Hindlimb muscle (tissue), 1 donor: ENCODE data around the gene FGFRL1. TPM values are rescaled to one million over a fixed set of nuclear protein-coding genes. Genes with fewer than 3 reads are reported as not detected.
A peak's percentile ranks its signal among the peaks of the same experiment; 100 is the strongest.
"Not testable (repeated sequence)": the region's sequence is repeated elsewhere in the genome, so short reads cannot be mapped to it uniquely, and the experiment has no call there.

Source experiments
- DNase-seq: peaks from one replicate; pipeline ENCODE4 v3.0.0-alpha.2; 2013
- polyA plus RNA-seq: library from polyadenylated mRNA; unstranded; fragments of 120-200 nt; gene quantifications from one replicate; pipeline ENCODE4 v1.2.1, GENCODE V29; 2013; ENCODE audit not compliant: insufficient read length

FGFRL1 gene
- polyA plus RNA-seq, 1 donor, result 297 TPM

DNA sequence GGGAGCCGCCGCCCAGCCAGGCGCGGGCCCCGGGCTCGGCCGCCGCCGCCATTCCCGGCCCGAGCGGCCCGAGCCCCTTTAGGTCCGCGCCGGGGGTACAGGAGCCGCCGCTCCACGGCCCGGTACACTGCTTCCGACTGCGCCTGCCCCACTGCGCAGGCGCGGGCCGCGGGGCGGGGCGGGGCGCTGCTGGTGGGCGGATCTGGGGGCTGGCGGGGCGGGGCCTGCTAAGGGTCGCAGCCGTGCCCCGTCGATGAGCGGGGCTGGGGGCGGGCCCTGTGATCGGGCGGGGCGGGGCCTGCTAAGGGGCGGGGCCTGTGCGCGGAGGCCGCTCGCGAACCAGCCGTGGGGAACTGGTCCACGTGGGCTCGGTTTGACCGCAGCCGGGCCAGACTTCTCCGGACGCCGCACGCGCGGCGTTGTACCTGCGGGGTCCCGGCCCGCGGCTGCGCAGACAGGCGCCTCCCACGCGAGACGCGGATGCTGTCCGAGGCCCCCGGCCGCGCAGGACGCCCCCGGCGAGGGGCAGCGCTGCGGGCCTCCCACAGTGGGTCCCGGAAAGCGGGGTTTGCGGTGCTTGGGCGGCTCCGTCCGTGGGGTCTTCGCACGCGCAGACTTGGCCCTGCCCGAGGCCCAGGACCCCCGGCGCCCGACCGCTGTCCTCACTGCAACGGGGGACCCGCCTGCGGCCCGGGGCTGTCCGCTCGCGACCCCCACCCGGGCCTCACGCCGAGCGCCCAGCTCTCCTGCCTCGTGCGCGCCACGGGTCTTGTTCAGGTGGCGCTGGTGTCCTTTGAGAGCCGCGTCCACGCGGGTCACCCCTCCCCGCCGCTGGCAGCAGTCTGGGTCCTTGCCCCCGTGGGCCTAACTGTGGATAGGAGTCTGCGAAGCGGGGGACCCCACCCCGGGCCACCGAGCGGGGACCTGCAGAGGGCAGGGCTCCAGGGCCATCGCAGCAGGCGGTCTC is 37.7 kb upstream of the FGFRL1 start, which contains the start of gene DGKQ:
Gene DGKQ, minus strand, starts transcription at position 139 of the 967 bp plus-strand sequence. Its CDS starts 87 bp downstream, at position 52.
- DNase-seq, result peak; percentile 83

- DNase-seq, result no peak
These were observed 36.8 kb upstream of the FGFRL1 start for GRCh38 chr4:974668-975067.

- not testable (repeated sequence) for DNase-seq
These were observed 35.4 kb upstream of the FGFRL1 start for GRCh38 chr4:976016-976415.

GRCh38 chr4:978957-979701 is 32.3 kb upstream of the FGFRL1 start:
- no peak for DNase-seq

- DNase-seq, result no peak
These were observed 29.1 kb upstream of the FGFRL1 start for GRCh38 chr4:982291-982690.

DNA sequence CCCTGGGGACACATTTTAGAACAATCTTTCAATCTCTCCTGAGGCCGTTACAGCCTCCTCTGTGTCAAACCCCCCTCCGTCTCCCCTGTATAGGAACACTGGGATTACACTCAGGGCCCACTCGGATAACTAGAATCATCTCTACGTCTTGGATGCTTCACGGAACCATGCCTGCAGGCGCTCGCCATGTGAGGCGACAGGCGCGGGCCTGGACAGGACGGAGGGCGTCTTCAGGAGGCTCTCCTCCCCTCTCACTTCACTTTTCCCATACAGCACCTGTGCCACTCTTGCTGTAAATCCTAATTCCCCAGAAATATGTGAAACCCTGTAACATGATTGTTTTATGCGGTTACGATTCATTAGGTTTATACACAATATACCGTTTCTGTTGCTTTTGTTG is 28.6 kb upstream of the FGFRL1 start:
- no peak for DNase-seq

- no peak for DNase-seq
These were observed 26.9 kb upstream of the FGFRL1 start for GRCh38 chr4:984336-985054.

GRCh38 chr4:985123-985830 is 26.1 kb upstream of the FGFRL1 start:
- no peak for DNase-seq

DNA sequence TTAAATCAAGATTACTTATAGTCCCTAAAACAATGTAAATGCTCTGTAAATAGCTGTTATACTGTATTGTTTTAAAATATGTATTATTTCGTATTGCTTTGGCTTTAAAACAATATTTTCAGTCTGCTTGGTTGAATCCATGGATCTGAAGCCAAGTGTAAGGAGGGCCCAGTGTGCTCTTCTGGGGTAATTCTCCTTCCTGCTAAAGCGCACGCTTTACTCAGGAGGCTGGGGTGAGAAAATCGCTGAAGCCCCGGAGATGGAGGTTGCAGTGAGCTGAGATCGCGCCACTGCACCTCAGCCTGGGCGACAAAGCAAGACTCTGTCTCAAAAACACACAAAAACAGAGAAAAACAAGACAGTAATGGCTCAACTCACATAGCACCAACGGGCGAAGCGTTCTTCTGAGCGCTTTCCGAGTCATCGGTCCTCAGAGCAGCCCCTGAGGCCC is 25.0 kb upstream of the FGFRL1 start:
- no peak for DNase-seq

DNA sequence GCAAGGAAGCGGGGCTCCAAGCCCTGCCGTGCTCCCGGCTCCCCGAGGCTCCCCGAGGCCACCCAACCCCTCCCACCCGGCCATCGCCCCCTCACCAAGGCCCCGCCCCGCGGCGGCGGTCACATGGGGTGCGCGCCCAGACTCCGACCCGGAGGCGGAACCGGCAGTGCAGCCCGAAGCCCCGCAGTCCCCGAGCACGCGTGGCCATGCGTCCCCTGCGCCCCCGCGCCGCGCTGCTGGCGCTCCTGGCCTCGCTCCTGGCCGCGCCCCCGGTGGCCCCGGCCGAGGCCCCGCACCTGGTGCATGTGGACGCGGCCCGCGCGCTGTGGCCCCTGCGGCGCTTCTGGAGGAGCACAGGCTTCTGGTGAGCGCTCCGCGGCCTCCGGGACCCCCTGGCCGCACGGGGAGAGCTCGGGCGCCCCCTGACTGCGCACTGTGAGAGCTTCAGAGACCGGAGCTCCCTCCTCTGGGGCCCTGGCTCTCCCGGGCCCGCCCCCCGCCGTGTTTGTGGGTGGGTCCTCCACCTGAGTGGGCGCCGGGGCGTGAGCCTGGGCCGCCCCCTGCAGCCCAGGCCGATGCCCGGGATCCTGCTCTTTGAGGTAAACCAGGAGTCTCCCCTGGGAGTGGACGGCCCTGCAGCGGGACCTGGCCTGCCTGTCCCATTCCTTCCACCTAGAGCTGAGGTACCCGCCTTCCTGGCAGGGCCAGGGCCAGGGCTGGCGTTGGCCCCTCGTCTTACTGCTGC is 24.4 kb upstream of the FGFRL1 start, which contains the start of gene IDUA:
Gene IDUA, plus strand, starts transcription at position 166 of the 745 bp plus-strand sequence. Its CDS starts 41 bp downstream, at position 207.
- peak; percentile 80 for DNase-seq

DNA sequence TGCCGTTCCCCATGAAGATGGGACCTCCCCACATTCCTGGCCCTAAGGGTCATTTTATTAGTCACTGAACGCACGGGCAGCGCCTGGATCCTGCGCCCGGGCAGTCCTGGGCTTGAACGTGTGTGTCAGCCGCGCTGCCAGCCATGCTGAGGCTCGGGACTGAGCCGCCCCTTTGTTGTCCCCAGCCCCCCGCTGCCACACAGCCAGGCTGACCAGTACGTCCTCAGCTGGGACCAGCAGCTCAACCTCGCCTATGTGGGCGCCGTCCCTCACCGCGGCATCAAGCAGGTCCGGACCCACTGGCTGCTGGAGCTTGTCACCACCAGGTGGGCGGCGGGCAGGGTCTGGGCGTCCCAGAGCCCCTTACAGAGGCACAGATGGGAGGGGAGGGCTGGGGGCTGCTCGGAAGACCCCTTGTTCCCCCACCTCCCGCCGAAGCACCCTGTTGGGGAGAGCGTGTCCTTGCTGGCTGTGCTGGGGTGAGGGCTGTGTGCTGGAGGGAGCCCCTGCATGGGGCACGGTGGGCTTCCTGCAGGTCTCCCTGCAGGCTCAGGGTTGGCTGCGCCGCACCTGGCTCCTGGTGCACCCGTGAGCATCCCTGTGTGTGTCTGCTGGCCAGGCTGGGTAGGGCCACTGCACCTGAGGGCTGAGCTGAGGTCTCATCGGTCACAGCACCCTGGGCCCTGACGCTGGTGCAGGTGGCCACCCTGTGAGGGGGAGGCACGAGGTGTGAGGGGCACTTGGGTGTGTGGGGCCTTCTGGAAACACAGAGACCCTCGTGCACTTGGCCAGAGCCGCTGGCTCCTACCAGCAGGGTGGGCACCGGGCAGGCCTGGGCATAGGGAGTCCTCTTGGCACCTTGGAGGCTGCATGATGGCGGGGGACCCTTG is 23.6 kb upstream of the FGFRL1 start:
- no peak for DNase-seq

DNA sequence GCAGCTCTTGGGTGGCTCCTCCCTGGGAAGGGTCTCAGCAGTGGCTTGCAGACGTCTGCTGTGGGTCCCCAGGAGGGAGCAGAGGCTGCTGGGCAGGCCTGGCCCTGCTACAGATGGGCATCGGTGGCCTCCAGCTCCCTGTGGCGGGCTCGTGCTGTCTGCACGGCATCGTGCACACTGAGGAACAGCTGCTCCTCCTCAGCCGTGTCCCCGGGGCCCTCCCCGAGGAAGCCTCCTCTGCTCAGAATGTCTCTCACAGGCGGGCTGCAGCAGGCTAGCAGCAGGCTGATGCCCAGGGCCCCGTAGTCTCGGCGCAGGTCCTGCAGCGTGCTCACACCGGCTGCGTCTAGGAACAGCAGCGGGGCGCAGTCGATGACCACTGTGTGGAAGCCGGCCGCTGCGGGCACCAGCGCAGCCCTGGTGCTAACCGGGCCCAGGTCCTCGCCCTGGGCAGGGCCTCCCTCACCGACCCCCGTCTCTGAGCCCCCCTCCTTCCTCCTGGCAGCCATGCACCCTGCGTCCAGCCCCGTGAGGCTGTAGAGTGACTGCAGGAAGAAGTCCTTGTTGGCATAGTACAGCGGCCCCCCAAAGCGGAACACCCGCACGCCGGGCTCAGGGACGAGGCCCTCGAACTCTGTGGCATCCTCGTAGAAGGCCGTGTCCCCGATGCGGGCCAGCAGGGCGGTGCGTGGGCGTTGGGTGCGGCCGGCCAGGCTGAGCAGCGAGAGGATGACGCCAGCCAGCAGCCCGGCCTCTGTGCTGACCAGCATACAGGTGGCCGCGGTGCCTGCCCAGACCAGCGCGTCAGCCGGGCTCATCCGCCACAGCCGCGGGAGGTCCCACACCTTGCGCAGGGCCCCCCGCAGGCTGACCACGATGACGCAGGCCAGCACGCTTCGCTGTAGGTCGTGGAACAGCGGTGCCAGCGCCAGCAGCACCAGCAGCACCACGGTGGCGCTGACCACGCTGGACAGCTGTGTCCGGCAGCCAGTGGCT is 22.4 kb upstream of the FGFRL1 start:
- no peak for DNase-seq

GRCh38 chr4:989722-990471 is 21.5 kb upstream of the FGFRL1 start:
- DNase-seq, result no peak

GRCh38 chr4:990746-991367 is 20.6 kb upstream of the FGFRL1 start:
- no peak for DNase-seq

- no peak for DNase-seq
These were observed 19.8 kb upstream of the FGFRL1 start for GRCh38 chr4:991451-992296.

DNA sequence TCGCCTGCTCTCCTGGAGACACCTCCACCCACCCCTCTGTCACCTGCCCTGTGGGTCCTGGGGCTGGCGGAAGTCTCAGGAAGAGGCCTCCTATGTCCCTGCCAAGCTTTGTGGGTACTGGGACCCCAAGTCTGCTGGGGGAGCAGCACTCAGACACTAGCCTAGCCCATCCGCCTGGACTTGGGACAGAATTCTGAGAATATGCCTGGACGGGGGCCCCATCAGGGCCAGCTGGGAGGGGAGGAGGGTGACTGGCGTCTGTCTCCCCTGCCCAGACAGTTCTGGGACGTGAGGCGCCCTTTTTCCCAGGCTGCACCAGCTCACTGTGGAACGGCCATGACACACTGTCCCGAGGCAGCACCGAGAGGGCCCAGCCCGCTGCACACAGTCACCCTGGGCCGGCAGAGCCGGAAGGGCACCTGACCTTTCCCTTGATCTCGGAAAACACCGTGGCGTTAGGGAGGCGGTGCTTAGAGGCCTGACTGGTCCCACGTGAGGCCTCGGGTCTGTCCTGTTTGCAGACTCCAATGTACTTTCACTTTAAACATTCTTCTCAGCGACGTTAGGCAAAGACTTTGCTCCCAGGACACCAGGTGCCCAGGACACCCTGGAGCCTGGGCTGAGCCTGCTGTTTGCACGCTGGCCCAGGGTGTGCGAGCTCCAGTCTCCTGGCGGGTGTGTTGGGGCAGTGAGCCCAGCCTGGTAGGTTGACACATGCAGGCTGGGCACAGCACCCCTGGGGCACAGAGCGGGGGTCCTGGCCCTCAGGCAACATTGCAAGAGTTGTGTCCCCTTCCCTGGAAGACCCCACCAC is 18.9 kb upstream of the FGFRL1 start:
- no peak for DNase-seq
